Activated naive CD4-positive, alpha-beta T cell treated with anti-CD3 and anti-CD28 coated beads, Interleukin-2, amount 10 ng/mL, durations not matched to agents 7 days and 5 days (primary cell): ENCODE data around the gene GPI.

Experiments
- CTCF ChIA-PET: fragments of 350-600 bp; sonication (Branson Sonifier 250); formaldehyde crosslinking; loops from one replicate; lab custom pipeline; 2021; ENCODE audit warnings: antibody characterized with exemption; lab: Charles Lee
- DNase-seq: peaks from one replicate; pipeline ENCODE4 v3.0.0-alpha.2; 2020
- H3K27ac Mint-ChIP-seq: one replicate; pipeline ENCODE4 v1.8.0; 2021; ENCODE audit warnings: mild to moderate bottlenecking, moderate library complexity, mixed read lengths
- H3K27me3 Mint-ChIP-seq: one replicate; pipeline ENCODE4 v1.8.0; 2021; ENCODE audit warnings: mild to moderate bottlenecking, mixed read lengths
- H3K36me3 Mint-ChIP-seq: one replicate; pipeline ENCODE4 v1.8.0; 2021; ENCODE audit warnings: mixed read lengths
- H3K4me1 Mint-ChIP-seq: one replicate; pipeline ENCODE4 v1.8.0; 2021; ENCODE audit warnings: mixed read lengths
- H3K4me3 Mint-ChIP-seq: one replicate; pipeline ENCODE4 v1.8.0; 2021; ENCODE audit warnings: mild to moderate bottlenecking, moderate library complexity, mixed read lengths
- H3K9me3 Mint-ChIP-seq: one replicate; pipeline ENCODE4 v1.8.0; 2021; ENCODE audit warnings: mixed read lengths

The GPI gene

DNA sequence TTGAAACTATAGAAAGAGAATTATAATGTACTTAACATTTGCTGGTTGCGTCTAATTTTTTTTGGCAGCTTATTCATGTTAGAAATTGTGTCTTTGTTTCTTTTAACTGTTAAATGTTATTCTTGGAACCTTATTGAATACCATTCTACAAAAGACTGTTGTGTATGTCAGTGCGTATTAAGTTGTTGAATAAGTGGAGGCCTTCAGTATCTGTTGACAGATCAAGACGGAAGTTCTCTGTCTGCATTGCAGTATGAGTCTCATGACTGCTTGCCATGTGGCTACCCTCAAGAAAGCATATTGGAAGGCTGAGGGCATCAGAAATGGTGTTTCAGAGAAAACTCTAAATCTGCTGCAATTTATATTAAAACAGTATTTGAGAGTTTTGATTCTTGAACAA, 71.7 kb downstream of the GPI start:
- no peaks in the 10 kb centered on the region for H3K27me3 Mint-ChIP-seq
- CTCF ChIA-PET, result no interaction called here
- H3K36me3 Mint-ChIP-seq, result peaks cover 59% of the 10 kb centered on the region
- DNase-seq, result no peak
- no peak overlapping the region for H3K27ac Mint-ChIP-seq
- H3K4me3 Mint-ChIP-seq, result no peak overlapping the region
- peaks cover 8% of the 10 kb centered on the region for H3K4me1 Mint-ChIP-seq
- no peaks in the 10 kb centered on the region for H3K9me3 Mint-ChIP-seq

DNA sequence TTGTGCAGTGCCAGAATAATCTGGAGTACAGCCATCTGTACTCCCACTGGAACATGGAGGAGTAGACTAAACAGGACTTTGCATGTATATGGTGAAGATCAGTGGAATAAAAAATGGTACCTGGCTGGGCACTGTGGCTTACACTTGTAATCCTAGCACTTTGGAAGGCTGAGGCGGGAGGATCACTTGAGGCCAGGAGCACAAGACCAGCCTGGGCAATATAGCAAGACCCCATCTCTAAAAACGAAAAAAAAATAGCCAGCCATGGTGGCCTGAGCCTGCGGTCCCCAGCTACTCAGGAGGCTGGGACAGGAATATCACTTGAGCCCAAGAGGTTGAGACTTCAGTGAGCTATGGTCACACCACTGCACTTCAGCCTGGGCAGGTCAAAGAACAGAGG, 83.2 kb downstream of the GPI start:
- peaks cover 67% of the 10 kb centered on the region for H3K36me3 Mint-ChIP-seq
- DNase-seq, result no peak
- no peaks in the 10 kb centered on the region for H3K4me1 Mint-ChIP-seq
- no peak overlapping the region for H3K27ac Mint-ChIP-seq
- H3K4me3 Mint-ChIP-seq, result no peak overlapping the region
- no peaks in the 10 kb centered on the region for H3K9me3 Mint-ChIP-seq
- H3K27me3 Mint-ChIP-seq, result no peaks in the 10 kb centered on the region
- CTCF ChIA-PET, result no interaction called here
